Stimulated activated CD4-positive, alpha-beta T cell treated with anti-CD3 and anti-CD28 coated beads, Interleukin-15, amount 100 ng/mL, for 24 hours (primary cell): ENCODE results near the gene SP1.
A peak's percentile ranks its signal among the peaks of the same experiment; 100 is the strongest.
"Not testable (repeated sequence)": the region's sequence is repeated elsewhere in the genome, so short reads cannot be mapped to it uniquely, and the experiment has no call there.

Experiments used
- DNase-seq: peaks from one replicate; pipeline ENCODE4 v3.0.0-alpha.2; 2020

SP1 gene

DNA sequence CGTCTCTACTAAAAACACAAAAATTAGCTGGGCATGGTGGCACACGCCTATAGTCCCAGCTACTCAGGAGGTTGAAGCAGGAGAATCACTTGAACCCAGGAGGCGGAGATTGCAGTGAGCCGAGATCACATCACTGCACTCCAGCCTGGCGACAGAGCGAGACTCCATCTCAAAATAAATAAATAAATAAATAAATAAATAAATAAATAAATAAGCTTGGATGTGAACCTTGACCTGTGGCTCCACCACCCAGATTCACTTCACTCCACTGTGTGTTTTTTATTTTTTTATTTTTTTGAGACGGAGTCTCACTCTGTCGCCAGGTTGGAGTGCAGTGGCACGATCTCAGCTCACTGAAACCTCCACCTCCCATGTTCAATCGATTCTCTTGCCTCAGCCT is 18.3 kb upstream of the SP1 start:
- DNase-seq = not testable (repeated sequence)

DNA sequence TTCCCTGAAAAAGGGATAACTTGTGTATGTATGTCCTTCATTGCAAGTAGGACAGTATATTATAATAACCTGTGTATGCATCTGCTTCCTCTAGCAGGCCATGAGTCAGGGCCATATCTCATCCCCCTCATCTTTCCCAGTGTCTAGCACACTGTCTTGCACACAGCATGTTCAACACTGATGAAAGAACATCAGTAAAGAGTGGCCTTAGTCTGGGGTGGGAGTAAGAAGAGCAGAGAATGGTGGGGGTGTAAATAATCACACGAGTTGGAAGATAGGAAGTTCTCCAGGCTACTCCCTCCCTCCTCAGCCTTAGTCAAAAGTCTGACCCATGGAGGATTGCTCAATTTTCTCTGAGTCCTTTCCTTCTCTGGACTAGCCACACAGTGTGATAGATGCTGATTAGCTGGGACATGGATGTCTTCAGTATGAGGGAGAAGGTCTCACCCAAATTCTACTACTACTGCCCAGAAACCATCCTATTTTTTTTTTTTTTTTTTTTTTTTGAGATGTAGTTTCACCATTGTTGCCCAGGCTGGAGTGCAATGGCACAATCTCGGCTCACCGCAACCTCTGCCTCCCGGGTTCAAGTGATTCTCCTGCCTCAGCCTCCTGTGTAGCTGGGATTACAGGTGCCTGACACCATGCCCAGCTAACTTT is 14.6 kb upstream of the SP1 start:
- DNase-seq = no peak

DNA sequence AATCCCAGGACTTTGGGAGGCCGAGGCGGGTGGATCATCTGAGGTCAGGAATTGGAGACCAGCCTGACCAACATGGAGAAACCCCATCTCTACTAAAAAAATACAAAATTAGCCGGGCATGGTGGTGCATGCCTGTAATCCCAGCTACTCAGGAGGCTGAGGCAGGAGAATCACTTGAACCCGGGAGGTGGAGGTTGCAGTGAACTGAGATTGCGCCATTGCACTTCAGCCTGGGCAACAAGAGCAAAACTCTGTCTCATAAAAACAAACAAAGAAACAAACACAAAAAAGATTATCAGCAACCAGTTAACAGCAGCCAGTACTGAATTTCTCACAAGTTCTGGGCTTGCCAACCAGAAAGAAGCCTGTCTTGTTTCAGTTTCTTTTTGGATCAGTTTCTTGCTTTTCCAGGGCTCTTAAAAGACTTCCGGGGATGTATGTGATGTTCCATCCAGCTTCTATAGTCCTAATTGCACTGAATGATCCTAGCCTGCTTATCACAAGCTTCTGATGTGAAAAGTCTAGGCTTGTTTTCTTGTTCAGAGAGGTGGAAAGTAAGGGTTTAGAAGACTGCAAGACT is 6.3 kb upstream of the SP1 start:
- DNase-seq = not testable (repeated sequence)

DNA sequence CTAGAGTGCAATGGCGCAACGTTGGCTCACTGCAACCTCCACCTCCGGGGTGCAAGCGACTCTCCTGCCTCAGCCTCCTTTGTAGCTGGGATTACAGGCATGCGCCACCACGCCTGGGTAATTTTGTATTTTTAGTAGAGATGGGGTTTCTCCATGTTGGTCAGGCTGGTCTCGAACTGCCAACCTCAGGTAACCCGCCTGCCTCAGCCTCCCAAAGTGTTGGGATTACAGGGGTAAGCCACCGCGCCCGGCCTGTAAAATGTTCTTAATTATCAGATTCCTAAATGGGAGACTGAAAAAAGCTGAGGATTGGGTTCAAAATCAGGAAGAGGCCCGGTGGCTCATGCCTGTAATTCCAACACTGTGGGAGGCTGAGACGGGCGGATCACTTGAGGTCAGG is 5.7 kb upstream of the SP1 start:
- DNase-seq = not testable (repeated sequence)

DNA sequence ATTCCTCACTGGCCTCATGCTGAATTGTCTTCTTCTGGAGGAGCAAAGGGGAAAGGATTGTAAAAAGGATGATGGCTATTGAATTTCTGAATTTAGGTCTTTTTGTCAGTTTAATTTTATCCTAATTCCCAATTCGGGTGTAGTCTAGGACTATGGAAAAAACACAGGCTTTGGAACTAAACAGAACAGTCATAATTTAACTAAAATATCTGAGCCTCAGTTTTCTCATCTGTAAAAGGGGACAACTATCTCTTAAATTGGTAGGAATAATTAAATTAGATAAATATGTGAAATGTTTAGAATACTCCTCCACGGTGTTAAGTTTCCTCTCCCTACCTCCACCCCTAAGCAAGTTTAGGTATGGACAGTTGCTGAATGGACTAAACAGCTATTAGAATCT is 3.2 kb upstream of the SP1 start:
- no peak for DNase-seq

DNA sequence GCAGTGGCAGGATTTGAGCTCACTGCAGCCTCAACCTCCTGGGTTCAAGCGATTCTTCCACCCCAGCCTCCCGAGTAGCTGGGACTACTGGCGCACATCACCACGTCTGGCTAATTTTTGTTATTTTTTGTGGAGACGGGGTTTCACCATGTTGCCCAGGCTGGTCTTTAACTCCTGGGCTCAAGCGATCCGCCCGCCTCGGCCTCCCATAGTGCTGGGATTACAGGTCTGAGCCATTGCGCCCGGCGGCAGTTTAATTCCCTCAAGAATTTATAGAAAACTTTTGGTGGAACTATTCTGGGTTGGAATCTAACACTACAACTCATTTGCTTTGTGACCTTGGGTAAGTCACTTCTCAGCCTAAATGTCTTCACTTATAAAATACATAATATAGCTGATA is 1.8 kb upstream of the SP1 start:
- DNase-seq = no peak

DNA sequence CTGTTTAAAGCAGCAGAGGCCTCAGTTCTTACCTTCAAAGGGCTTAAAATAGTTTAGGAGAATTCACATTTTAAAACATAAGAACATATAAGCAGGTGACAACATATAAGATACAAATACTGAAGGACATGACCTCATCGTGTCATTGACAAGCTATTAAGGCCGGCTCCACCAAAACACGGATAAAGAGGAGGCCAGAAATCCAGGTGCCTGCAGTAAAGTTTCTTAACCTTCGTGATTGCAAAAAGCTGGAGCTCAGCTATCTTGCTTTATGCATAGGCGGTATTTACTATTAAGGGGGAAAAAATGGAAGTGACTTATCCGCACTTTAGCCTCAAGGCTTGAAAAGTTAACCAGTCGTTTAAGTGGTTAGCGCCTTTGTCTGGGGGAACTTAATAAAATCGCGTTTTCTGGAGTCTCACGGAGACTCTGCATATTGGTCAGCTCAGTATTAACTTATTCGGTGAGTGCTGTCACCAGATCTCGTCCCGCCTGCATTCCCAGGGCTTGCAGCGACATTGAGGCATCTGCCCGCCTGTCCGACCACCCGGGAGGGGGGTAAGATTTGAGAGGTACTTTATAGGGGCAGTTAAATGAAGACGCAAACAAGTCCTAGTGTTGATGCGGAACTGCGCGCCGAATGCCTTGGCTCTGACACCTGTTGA is 1.1 kb upstream of the SP1 start:
- no peak for DNase-seq

DNA sequence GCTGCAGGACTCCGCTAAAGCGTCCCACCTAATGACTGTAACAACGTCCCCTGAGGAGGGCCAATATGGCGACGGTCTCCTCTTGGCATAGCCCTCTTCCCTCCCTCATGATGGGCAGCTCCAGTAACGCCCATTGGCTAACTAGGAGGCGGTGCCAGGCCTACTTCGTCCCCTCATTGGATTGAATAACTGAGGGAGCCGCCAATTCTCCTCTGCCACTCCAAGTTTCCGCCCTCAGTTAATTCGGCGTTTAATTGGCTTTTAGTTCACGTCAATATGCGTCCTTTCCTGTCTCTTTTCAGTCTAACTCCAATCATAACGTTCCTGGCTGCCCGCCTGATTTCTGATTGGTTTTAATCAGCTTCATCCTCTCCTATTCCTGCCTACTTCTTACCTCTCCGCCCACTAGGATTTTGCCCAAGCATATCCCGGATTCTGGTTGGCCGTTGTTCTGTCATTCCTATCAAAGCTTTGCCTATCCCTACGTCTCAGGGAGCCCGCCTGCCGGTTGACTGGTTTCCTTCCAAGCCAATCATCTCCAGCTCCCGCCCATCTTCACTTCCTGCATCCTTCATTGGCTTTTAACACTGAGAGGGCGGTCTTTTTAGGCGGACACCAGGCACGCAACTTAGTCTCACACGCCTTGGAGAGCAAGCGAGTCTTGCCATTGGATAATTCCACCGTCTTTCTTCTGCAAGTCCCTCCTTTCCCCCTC is 430 bp upstream of the SP1 start:
- DNase-seq = peak; percentile 98

DNA sequence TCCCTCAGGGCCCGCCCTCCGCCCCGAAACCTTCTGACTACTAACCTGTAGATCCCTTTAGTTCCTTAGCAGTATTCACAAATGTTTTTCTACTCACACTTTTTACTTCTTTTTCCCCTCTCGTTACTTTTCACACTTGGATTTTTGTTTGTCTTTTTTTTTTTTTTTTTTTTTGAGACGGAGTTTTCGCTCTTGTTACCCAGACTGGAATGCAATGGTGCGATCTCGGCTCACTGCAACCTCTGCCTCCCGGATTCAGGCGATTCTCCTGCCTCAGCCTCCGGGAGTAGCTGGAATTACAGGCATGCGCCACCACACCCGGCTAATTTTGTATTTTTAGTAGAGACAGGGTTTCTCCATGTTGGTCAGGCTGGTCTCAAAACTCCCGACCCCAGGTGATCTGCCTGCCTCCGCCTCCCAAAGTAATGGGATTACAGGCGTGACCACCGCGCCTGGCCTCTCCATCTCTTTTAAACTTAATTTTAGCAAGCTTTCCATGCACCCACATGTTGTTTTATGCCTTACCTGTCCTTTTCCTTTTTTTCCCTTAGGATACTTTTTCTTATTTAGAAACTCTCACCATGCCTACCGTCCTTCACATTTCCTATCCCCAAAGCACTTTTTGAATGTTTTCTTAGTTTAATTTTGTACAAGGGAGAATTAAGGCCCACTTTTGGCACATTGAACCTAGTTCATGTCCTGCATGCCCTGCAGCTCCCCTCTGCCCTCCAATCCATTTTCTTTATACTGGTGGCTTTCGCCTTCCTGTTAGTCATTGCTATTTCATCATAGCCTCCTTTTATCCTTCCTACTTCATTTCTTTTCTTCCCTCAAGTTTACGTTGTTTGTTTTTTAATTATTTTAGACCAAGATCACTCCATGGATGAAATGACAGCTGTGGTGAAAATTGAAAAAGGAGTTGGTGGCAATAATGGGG is 1.1 kb downstream of the SP1 start:
- no peak for DNase-seq

DNA sequence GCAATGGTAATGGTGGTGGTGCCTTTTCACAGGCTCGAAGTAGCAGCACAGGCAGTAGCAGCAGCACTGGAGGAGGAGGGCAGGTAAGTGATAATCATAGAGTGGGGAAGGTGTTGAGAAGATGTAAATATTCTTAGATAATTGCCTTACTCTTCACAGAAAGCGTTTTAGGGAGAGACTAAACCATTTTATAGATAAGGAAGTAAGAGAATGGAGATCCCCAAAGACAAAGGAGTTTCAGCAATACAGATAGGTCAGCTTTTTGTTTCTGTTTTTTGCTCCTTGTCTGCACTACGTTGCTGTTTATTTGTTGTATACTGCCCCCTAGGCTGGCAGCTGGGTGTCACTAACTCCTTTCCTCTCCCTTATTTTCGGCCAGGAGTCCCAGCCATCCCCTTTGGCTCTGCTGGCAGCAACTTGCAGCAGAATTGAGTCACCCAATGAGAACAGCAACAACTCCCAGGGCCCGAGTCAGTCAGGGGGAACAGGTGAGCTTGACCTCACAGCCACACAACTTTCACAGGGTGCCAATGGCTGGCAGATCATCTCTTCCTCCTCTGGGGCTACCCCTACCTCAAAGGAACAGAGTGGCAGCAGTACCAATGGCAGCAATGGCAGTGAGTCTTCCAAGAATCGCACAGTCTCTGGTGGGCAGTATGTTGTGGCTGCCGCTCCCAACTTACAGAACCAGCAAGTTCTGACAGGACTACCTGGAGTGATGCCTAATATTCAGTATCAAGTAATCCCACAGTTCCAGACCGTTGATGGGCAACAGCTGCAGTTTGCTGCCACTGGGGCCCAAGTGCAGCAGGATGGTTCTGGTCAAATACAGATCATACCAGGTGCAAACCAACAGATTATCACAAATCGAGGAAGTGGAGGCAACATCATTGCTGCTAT is 2.0 kb downstream of the SP1 start:
- DNase-seq = peak; percentile 35

DNA sequence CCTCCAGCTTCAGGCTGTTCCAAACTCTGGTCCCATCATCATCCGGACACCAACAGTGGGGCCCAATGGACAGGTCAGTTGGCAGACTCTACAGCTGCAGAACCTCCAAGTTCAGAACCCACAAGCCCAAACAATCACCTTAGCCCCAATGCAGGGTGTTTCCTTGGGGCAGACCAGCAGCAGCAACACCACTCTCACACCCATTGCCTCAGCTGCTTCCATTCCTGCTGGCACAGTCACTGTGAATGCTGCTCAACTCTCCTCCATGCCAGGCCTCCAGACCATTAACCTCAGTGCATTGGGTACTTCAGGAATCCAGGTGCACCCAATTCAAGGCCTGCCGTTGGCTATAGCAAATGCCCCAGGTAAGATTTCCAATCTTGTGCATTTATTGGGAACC is 3.3 kb downstream of the SP1 start:
- no peak for DNase-seq

DNA sequence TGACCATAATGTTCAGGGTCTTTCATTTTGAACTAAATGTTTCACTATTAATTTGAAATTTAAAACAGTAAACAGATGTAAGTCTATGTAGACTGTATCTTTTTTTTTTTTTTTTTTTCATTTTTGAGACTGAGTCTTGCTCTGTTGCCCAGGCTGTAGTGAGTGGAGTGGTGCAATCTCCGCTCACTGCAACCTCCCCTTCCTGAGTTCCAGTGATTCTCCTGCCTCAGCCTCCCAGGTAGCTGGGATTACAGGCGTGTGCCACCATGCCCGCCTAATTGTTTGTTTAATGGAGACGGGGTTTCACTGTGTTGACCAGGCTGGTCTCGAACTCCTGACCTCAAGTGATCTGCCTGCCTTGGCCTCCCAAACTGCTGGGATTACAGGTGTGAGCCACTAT is 6.4 kb downstream of the SP1 start:
- DNase-seq = not testable (repeated sequence)

DNA sequence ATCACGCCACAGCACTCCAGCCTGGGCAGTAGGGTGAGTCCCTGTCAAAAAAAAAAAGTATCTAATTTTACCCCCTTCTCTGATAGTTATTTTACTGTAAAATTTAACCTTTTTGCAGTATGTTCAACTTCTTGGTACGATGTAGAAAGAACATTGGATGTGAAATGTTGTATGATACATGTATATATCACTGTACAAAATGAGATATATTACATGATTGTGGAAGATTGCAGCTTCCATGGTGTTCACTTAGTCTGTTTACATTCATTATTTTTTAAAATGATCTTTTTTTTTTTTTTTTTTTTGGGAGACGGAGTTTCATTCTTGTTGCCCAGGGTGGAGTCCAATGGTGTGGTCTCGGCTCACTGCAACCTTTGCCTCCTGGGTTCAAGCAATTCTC is 9.0 kb downstream of the SP1 start:
- DNase-seq = no peak

DNA sequence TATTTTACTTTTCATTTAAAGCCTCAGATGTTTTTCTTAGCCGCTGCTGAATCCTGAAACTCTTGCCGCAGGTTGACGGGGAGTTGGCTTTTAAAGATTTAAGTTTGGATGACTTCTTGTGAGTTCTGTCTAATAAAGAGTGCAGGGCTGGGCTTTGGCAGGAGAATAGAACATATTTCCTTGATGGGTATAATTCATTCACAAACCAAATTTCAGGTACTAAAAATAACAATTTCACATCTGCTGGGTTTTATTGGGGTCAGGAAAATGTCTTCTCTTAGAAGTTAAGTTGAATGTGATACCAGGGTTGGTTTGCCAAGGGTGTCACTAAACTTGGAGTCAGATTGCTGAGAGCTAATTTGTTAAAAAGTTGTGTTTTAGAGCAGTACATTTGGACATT is 9.7 kb downstream of the SP1 start:
- no peak for DNase-seq

DNA sequence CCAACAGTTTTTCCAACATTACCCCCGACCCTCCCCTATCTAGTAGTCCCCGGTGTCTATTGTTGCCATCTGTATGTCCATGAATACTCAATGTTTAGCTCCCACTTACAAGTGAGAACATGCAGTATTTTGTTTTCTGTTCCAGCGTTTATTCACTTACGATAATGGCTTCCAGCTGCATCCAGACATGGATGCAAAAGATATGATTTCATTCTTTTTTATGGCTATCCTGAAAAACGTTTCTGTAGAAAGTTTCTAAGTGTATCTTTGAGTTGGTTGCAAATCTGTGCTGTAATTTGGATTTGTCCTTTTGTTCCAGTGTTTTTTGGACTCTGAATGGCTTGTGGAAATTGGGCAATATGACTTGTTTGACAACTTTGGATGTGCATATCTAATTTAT is 11.7 kb downstream of the SP1 start:
- no peak for DNase-seq

DNA sequence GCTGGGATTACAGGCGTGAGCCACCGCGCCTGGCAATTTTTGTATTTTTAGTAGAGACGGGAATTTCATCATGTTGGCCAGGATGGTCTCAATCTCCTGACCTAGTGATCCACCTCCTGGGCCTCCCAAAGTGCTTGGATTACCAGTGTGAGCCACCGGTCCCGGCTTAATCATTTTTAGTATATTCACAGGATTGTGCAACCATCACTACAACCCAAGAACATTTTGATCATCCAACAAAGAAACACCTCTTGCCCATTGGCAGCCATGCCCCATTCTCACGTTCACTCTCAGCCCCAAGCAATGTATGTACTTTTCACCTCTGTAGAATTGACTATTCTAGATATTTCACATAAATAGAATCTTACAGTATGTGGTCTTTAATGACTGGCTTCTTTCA is 19.9 kb downstream of the SP1 start:
- no peak for DNase-seq

DNA sequence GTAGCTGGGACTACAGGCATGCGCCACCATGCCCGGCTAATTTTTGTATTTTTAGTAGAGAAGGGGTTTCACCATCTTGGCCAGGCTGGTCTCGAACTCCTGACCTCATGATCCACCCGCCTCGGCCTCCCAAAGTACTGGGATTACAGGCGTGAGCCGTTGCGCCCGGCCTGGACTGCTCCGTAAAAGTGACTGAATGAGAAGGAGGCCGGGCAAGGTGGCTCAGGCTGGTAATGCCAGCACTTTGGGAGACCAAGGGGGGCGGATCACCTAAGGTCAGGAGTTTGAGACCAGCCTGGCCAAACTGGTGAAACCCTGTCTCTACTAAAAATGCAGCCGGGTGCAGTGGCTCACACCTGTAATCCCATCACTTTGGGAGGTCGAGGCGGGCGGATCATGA is 22.4 kb downstream of the SP1 start:
- not testable (repeated sequence) for DNase-seq

DNA sequence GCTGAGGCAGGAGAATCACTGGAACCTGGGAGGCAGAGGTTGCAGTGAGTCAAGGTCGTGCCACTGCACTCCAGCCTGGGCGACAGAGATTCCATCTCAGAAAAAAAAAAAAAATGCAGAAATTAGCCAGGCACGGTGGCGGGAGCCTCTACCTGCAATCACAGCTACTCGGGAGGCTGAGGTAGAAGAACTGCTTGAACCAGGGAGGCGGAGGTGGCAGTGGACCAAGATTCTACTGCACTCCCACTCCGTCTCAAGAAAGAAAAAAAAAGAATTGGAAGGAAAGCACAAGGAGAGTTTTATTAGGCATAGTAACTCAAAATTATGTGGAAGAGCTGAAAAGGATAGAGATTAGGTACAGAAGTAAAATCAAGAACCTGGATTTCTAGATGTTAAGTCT is 22.9 kb downstream of the SP1 start:
- no peak for DNase-seq

DNA sequence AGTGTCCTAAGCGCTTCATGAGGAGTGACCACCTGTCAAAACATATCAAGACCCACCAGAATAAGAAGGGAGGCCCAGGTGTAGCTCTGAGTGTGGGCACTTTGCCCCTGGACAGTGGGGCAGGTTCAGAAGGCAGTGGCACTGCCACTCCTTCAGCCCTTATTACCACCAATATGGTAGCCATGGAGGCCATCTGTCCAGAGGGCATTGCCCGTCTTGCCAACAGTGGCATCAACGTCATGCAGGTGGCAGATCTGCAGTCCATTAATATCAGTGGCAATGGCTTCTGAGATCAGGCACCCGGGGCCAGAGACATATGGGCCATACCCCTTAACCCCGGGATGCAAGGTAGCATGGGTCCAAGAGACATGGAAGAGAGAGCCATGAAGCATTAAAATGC is 31.0 kb downstream of the SP1 start:
- DNase-seq = no peak

DNA sequence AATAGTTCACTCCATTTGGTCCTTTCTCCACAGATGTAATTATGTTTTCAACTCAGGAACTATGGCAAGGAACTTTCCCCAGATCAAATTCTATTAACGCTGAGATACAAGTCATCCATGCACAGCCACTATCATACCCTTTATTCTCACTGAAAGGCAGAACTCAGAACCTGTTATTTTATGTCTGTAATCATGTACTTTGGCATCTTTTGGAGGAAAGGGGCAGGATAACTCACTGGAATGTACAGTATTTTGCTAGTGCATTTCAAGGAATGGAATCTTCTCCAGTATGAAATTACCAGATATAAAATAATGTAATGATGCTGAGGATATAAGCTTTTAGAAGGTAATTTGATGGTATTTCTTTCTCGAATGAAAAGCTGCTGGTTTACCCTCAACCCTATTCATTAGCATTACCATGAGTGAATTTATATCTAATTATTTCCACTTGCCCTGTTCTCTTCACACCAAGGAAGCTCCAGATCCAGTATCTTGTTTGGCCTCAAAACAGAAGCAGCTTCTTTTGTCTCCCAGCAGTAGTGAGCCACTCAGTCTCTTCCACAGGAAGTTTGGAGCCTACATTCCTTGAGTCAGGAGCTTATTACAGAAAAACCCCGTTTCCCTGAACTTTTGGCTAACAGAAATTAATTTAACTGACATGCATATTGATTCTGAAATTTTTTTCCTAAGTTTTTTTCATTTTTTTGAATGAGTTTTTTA is 33.7 kb downstream of the SP1 start:
- no peak for DNase-seq
